ENCODE results near the gene BTAF1.

GRCh38 chr10:91883549-91884444 lies 39.8 kb upstream of the BTAF1 start:
- no peak for TF ChIP-seq CTCF (IDR thresholded peaks at IDR 0.05)
- no peak for TF ChIP-seq POLR2A (IDR thresholded peaks at IDR 0.05)
